Measurements from ENCODE around the gene ETV6.
A peak's percentile ranks its signal among the peaks of the same experiment; 100 is the strongest.

ETV6 gene

DNA sequence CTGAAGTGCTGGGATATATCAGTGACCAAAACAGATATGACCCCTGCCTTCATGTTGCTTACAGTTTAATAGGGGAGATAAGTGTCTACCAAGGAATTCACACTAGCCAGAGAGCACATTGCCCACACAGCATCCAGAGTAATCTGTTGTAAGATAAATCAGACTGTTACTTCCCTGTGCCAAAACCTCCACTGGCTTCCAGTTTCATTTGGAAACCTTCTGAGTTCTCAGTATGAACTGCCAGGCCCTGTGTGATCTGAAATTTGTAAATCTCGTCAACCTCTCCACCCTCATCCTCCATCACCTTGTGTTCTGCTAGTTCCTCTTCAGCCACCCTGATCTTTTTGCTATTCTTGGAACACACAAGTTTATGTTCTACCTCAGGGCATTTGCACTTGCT, 154.7 kb downstream of the ETV6 start:
- Histone ChIP-seq H3K79me2 (ENCODE audit: insufficient read depth, low read depth) (no peaks in the 10 kb centered on the region), H4K20me1 (ENCODE audit: insufficient read depth) (no peaks in the 10 kb centered on the region), H3K27me3 (ENCODE audit: insufficient read depth, low read depth) (no peaks in the 10 kb centered on the region), H3K4me3 (IDR thresholded peaks at IDR 0.05; ENCODE audit: insufficient read depth, low read depth, low read length) (no peak overlapping the region), H3K27ac (no peak overlapping the region), H3K4me1 (ENCODE audit: low read depth, poor library complexity, severe bottlenecking) (peaks cover 11% of the 10 kb centered on the region), H3K36me3 (ENCODE audit: insufficient read depth) (no peaks in the 10 kb centered on the region), H2AFZ (ENCODE audit: low read depth) (no peak overlapping the region), H3K9ac (no peak overlapping the region), H3K4me2 (no peak overlapping the region)
- TF ChIP-seq, protein P1, sequence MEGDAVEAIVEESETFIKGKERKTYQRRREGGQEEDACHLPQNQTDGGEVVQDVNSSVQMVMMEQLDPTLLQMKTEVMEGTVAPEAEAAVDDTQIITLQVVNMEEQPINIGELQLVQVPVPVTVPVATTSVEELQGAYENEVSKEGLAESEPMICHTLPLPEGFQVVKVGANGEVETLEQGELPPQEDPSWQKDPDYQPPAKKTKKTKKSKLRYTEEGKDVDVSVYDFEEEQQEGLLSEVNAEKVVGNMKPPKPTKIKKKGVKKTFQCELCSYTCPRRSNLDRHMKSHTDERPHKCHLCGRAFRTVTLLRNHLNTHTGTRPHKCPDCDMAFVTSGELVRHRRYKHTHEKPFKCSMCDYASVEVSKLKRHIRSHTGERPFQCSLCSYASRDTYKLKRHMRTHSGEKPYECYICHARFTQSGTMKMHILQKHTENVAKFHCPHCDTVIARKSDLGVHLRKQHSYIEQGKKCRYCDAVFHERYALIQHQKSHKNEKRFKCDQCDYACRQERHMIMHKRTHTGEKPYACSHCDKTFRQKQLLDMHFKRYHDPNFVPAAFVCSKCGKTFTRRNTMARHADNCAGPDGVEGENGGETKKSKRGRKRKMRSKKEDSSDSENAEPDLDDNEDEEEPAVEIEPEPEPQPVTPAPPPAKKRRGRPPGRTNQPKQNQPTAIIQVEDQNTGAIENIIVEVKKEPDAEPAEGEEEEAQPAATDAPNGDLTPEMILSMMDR (conservative IDR thresholded peaks at IDR 0.05; ENCODE audit: low read depth, low read length) = no peak

DNA sequence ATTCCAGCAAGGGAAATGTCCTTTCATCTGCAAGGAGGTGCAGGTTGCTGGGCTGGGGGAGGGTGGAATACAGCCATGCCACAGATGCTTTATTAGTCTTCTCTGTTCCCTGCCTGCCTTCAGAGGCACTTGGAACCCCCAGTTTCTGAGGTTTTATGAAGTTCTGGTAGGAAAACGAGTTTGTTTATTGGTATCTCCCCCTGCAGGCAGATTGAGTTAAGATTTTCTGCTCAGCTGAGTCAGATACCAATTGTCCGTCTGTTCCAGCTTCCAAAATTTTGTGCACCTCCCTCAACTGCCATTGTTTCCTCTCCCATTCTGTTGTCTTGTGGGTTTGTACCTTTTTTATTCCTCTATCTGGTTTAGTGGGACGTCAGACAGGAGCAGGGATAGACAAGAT, 155.6 kb downstream of the ETV6 start:
- Histone ChIP-seq H3K27ac (no peak overlapping the region), H3K4me1 (ENCODE audit: low read depth, poor library complexity, severe bottlenecking) (peaks cover 3% of the 10 kb centered on the region), H3K4me2 (no peak overlapping the region), H3K27me3 (ENCODE audit: insufficient read depth, low read depth) (no peaks in the 10 kb centered on the region), H3K36me3 (ENCODE audit: insufficient read depth) (no peaks in the 10 kb centered on the region), H3K9ac (no peak overlapping the region), H2AFZ (ENCODE audit: low read depth) (no peak overlapping the region), H3K79me2 (ENCODE audit: insufficient read depth, low read depth) (no peaks in the 10 kb centered on the region), H4K20me1 (ENCODE audit: insufficient read depth) (no peaks in the 10 kb centered on the region), H3K4me3 (IDR thresholded peaks at IDR 0.05; ENCODE audit: insufficient read depth, low read depth, low read length) (no peak overlapping the region)
- TF ChIP-seq, protein P1 (conservative IDR thresholded peaks at IDR 0.05; ENCODE audit: low read depth, low read length) = 0 out of 2 replicates have a peak, but pooled peaks have one; percentile 26

DNA sequence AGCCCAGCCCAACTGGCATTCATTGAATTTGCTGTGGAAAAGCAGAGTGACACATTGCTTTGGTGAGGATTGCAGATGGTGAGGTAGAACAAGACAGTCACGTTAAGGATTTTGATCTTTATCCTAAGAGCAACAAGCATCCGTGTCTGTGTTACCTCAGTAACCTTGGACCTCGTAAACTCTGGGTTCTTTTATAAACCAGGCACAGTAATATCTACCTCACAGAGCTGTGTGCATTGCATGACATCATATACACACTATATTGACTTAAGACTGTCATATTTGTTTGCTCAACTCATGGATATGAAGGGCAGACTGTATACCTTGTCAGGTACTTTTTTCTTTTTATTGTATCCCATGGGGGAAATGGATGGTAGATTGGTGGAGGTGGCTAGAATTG, 156.2 kb downstream of the ETV6 start:
- Histone ChIP-seq H2AFZ (ENCODE audit: low read depth) (no peak overlapping the region), H3K4me1 (ENCODE audit: low read depth, poor library complexity, severe bottlenecking) (peaks cover 8% of the 10 kb centered on the region), H3K9ac (no peak overlapping the region), H3K36me3 (ENCODE audit: insufficient read depth) (no peaks in the 10 kb centered on the region), H3K4me3 (IDR thresholded peaks at IDR 0.05; ENCODE audit: insufficient read depth, low read depth, low read length) (no peak overlapping the region), H3K27ac (no peak overlapping the region), H4K20me1 (ENCODE audit: insufficient read depth) (no peaks in the 10 kb centered on the region), H3K79me2 (ENCODE audit: insufficient read depth, low read depth) (no peaks in the 10 kb centered on the region), H3K27me3 (ENCODE audit: insufficient read depth, low read depth) (no peaks in the 10 kb centered on the region), H3K4me2 (no peak overlapping the region)
- TF ChIP-seq, protein P1 (conservative IDR thresholded peaks at IDR 0.05; ENCODE audit: low read depth, low read length) = no peak

DNA sequence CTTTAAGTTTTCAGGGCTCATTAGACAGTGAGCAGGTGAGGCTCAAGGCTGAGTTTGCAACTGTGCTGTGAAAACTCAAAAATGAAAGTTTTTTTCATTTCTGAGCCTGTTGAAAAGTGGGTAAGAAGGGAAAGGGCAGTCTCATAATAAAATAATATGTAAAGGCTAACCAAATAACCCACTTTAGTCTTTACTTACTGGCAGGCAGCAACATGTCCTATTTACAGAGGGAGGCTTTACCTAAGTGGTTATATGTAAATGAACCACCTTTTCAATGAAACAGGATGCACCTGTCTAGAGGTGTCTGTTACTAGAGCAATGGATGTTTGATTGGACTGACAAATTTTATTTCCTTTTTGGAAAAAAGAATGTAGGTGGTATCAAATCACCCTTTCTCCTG, 158.0 kb downstream of the ETV6 start:
- Histone ChIP-seq H4K20me1 (ENCODE audit: insufficient read depth) (no peaks in the 10 kb centered on the region), H3K9ac (no peak overlapping the region), H3K4me3 (IDR thresholded peaks at IDR 0.05; ENCODE audit: insufficient read depth, low read depth, low read length) (no peak overlapping the region), H3K4me2 (no peak overlapping the region), H3K27me3 (ENCODE audit: insufficient read depth, low read depth) (no peaks in the 10 kb centered on the region), H3K79me2 (ENCODE audit: insufficient read depth, low read depth) (no peaks in the 10 kb centered on the region), H3K27ac (no peak overlapping the region), H2AFZ (ENCODE audit: low read depth) (no peak overlapping the region), H3K36me3 (ENCODE audit: insufficient read depth) (no peaks in the 10 kb centered on the region), H3K4me1 (ENCODE audit: low read depth, poor library complexity, severe bottlenecking) (peaks cover 25% of the 10 kb centered on the region)
- TF ChIP-seq, protein P1 (conservative IDR thresholded peaks at IDR 0.05; ENCODE audit: low read depth, low read length) = no peak

Data from KMS-11 (cell line).